ENCODE data around the gene GRIK4.

GRIK4 gene

GRCh38 chr11:120681434-120682331 is 170.1 kb downstream of the GRIK4 start:
- no peak for DNase-seq

GRCh38 chr11:120682332-120682649 is 170.7 kb downstream of the GRIK4 start:
- no peak for DNase-seq

GRCh38 chr11:120682866-120683265 is 171.3 kb downstream of the GRIK4 start:
- no peak for DNase-seq

- no peak for DNase-seq
Observed at GRCh38 chr11:120686516-120686915, 175.0 kb downstream of the GRIK4 start.

- no peak for DNase-seq
Observed at GRCh38 chr11:120688163-120688562, 176.6 kb downstream of the GRIK4 start.

- DNase-seq = no peak
Observed at GRCh38 chr11:120689596-120690275, 178.2 kb downstream of the GRIK4 start.

- DNase-seq = no peak
Observed at GRCh38 chr11:120690406-120690805, 178.9 kb downstream of the GRIK4 start.

GRCh38 chr11:120694726-120695125 is 183.2 kb downstream of the GRIK4 start:
- DNase-seq = no peak

GRCh38 chr11:120695426-120695825 is 183.9 kb downstream of the GRIK4 start:
- DNase-seq = no peak

- DNase-seq = no peak
Observed at GRCh38 chr11:120695939-120696338, 184.4 kb downstream of the GRIK4 start.

GRCh38 chr11:120696597-120697218 is 185.2 kb downstream of the GRIK4 start:
- DNase-seq = peak in 1 of 2 experiments; percentile 20

GRCh38 chr11:120698918-120699317 is 187.4 kb downstream of the GRIK4 start:
- no peak for DNase-seq

GRCh38 chr11:120702656-120703055 is 191.1 kb downstream of the GRIK4 start:
- no peak for DNase-seq

- DNase-seq = no peak
Observed at GRCh38 chr11:120703358-120704152, 192.0 kb downstream of the GRIK4 start.

GRCh38 chr11:120704256-120704750 is 192.8 kb downstream of the GRIK4 start:
- DNase-seq = no peak

GRCh38 chr11:120706257-120706656 is 194.7 kb downstream of the GRIK4 start:
- no peak for DNase-seq

GRCh38 chr11:120707098-120707497 is 195.6 kb downstream of the GRIK4 start:
- DNase-seq = no peak

- no peak for DNase-seq
Observed at GRCh38 chr11:120707663-120708062, 196.1 kb downstream of the GRIK4 start.

GRCh38 chr11:120708511-120709183 is 197.1 kb downstream of the GRIK4 start:
- DNase-seq = no peak

GRCh38 chr11:120709808-120710207 is 198.3 kb downstream of the GRIK4 start:
- DNase-seq = no peak

- DNase-seq = no peak
Observed at GRCh38 chr11:120710354-120711131, 199.0 kb downstream of the GRIK4 start.

Data from NCI-H1930 (cell line).